SH-SY5Y (cell line): ENCODE data around the gene CXCR6.

Source experiments
- GATA2 ChIP-seq: IDR thresholded peaks from 2 replicates; pipeline ENCODE4 v1.6.1; 2011; ENCODE audit warnings: mild to moderate bottlenecking, low read depth, low read length
- GATA3 ChIP-seq: IDR thresholded peaks from 2 replicates; pipeline ENCODE4 v1.6.1; 2011; ENCODE audit warnings: low read depth, mild to moderate bottlenecking, low read length, moderate library complexity

The CXCR6 gene

DNA sequence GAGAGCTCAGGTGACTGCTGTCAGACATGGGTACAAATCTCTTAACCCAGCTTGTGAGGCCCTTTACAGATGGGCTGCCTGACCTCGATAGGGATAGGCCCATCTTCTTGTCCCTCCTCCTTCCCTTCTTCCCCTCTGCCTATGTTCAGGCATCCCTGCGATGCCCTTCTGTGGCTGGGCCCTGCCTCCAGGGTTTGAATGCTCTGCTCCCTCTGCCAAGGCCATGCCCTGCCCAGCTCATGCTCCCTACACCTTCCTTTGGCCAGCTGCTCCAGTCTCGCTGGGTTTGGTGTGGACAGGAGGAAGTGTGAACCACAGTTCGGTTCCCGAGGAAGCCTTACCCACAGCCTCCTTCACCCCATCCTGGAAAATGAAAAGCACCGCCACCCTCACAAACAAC is 48.1 kb downstream of the CXCR6 start:
- TF ChIP-seq GATA3: no peak
- TF ChIP-seq GATA2: no peak

DNA sequence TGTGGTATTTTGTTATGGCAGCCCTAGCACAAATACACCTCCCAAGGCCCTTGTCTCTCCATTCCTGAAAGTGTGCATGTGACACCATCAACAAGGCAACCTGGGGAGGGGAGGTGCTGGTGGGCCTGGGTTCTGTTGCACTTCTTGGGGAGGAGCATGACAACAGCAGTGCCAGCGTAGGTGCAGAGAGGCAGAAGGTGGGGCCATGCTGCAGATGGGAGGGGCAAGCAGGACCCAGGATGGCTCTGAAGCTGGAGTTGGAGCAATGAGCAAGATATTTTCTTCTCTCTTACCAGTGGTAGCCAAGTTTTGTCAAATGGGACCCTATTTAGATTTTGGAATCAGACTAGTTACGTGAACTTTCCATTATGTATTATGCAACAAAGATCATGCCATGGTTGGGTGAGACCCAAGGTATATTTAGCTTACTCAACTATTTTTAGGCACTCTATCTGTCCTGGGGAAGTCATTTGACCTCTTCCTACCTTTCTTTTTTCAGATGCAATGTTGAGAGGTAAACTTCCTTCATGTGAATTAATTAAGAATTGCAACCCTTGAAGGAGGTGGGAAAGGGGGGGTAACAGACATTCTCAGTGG is 49.0 kb downstream of the CXCR6 start:
- TF ChIP-seq GATA2 (no peak), GATA3 (no peak)

DNA sequence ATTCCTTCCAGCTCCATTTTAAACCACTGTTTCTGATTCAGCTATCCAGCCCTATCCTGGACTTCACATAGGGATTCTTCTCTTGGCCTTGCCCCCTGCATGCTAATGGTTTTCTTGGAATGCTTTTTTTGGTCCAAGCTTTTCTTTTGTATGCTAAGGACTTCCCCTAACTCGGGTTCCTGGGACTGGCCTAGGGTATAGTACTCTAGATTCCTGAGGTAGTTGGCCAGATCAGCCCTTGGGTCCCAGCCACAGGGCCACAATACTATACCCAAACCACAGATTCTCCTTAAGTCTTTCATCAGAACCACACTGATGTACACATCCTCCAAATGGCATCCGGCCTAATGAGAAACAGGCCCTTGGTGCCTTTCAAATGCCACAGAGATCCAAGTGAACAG is 49.6 kb downstream of the CXCR6 start:
- TF ChIP-seq GATA2: no peak
- no peak for TF ChIP-seq GATA3

DNA sequence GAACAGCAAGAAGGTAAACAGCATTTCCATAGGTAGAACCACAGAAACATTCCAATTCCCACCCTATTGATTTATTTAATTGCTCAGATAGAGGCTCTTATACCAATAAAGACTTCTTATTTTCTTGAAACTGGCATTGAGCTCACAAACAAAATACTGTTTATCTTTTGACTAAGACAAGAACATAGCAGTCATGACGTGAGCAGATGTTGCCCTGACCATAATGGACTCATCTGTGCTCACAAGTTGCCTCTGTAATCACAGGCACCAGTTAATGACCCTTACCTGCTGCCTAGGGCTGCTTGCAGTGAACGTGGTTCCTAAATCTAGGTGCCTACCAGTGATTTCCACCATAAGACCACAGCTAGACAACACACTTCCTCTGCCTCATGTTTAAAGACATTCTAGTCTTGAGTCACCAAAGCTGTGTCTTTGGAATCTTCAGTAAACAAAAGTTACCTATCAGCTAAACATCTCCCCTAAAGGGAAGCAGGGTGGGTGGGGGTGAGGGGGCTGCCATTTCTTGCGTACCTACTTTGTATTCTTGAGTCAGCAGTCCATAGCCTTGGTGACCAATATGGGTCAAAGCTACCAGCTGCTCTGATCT is 50.3 kb downstream of the CXCR6 start:
- TF ChIP-seq GATA2: no peak
- no peak for TF ChIP-seq GATA3

DNA sequence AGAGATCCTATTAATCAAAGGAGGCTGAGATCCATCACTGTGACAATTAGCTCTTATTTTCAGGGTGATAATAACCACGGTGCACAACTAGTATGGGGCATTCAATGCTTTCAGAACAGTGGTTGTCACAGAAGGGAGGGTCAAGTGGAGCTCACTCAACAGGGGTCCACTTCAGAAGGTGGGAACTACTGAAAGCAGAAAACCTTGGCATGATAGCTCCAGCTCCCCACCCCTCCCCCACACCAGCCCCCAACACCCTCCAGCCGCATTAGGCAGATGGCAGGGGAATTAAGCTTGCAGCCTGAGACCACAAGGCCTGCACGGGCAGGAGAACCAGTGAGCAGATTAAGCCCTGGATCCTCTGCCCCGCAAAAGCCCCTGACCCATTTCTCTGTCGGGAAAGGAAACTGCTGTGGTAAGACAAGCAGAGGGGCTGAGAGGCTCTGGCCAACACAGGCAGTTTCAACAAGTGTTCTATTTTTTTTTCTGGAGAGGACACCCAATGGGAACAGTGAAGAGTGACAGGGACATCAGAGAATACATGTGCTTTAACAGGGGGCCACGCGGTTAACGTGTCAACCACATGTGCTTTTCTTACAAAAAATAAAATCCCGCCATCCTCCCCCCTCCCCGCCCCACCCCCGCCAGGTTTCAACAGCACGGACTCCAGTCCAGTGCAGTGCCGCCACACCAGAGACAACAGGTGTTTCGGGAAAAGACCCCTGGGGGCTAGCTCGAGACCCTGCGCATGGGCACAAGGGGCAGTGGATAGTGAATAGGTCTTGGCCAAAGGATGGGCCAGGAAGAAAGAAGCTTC is 51.4 kb downstream of the CXCR6 start:
- TF ChIP-seq GATA2 (no peak), GATA3 (no peak)

DNA sequence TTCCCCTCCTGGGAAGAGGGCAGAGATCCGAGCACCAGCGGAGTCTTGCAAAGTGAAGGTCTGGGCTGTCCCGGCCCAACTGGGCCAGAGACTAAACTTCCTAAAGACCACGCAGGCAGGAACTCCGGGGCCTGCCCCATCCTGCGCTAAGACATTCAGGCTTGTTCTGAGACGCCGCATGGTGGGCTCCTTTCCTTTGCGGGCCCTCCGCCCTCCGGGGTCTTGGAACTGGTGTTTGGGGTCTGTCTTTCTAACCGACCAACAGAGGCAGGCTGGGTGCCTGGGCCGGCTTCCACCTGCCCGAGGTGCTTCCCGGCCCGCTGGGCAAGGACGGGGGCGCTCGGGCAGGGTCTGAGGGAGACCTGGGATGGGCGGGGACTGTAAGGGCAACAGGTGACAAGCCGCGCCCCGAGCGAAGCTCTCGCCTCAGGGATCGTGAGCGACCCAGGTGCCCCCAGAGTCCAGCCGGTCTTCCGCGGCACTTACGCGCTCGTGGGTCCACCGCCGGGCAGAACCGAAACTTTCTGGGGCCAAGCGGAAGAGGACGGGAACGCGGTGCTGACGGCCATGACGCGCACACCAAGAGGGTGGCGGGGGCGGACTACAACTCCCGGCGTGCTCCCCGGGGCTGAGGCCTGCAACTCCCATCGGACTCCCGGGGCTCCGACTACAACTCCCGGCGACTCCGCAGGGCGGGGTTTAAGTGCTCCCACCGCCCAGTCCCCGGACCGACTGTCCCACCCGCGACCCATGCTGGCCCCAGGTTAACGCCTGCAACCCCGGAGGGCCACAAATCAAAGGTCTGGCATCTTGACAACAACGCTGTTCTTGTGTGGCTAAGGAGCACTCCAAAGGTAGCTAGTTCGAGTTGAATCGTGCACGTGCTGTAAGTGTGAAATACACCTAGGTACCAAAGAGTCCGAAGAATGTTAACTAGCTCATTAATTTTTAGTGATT is 52.2 kb downstream of the CXCR6 start, which contains the start of gene FYCO1:
Gene FYCO1 (minus strand): TSS at position 589 of the 957 bp plus-strand sequence. CDS start 10,914 bp downstream, outside the sequence.
- TF ChIP-seq GATA2 (no peak), GATA3 (no peak)

DNA sequence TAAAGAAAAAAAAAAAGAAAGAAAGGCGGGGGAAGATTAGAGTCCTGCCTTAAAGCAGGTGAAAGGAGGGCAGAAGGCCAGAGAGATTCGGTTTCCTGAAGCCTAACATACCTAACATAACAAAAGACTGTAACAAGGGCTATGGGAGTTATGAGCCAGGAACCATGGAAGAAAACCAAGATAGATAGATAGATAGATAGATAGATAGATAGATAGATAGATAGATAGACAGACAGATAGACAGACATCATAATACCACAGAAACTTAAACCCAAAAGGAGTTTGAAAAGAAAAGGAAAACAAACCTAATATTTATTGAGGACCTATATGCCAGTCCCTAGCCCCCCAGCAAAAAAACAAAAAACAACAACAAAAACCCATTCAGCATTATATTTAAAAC is 54.7 kb downstream of the CXCR6 start:
- TF ChIP-seq GATA2 (no peak), GATA3 (no peak)
